ENCODE data around the gene GNG7. TPM values are rescaled to one million over a fixed set of nuclear protein-coding genes. Genes with fewer than 3 reads are reported as not detected.

Gene GNG7
- total RNA-seq, 1 experiment from 2014 or later = 9.6 TPM

DNA sequence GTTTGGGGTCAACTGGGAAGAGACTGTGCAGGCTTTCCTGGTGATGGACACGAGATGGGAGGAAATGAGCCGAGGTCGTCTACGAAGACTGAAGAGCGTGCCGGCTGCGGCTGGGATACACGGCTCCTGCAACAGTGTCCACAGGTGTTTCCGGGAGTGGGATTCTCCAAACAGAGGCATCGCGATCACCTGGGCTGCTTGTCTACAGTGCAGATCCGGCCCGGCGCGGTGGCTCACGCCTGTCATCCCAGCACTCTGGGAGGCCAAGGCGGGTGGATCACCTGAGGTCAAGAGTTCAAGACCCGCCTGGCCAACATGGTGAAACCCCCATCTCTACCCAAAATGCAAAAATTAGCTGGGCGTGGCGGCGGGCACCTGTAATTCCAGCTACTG, 48.9 kb upstream of the GNG7 start (continued):
- TF ChIP-seq, protein P1, sequence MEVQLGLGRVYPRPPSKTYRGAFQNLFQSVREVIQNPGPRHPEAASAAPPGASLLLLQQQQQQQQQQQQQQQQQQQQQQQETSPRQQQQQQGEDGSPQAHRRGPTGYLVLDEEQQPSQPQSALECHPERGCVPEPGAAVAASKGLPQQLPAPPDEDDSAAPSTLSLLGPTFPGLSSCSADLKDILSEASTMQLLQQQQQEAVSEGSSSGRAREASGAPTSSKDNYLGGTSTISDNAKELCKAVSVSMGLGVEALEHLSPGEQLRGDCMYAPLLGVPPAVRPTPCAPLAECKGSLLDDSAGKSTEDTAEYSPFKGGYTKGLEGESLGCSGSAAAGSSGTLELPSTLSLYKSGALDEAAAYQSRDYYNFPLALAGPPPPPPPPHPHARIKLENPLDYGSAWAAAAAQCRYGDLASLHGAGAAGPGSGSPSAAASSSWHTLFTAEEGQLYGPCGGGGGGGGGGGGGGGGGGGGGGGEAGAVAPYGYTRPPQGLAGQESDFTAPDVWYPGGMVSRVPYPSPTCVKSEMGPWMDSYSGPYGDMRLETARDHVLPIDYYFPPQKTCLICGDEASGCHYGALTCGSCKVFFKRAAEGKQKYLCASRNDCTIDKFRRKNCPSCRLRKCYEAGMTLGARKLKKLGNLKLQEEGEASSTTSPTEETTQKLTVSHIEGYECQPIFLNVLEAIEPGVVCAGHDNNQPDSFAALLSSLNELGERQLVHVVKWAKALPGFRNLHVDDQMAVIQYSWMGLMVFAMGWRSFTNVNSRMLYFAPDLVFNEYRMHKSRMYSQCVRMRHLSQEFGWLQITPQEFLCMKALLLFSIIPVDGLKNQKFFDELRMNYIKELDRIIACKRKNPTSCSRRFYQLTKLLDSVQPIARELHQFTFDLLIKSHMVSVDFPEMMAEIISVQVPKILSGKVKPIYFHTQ (CRISPR knock-in tag; IDR thresholded peaks at IDR 0.05) = no peak
- TF ChIP-seq CBFB (CRISPR knock-in tag; IDR thresholded peaks at IDR 0.05; ENCODE audit: low read depth) (no peak), SMAD3 (CRISPR knock-in tag; IDR thresholded peaks at IDR 0.05; ENCODE audit: borderline replicate concordance) (no peak), FOXK1 (CRISPR knock-in tag; IDR thresholded peaks at IDR 0.05) (no peak)
- TF ChIP-seq, protein P2, sequence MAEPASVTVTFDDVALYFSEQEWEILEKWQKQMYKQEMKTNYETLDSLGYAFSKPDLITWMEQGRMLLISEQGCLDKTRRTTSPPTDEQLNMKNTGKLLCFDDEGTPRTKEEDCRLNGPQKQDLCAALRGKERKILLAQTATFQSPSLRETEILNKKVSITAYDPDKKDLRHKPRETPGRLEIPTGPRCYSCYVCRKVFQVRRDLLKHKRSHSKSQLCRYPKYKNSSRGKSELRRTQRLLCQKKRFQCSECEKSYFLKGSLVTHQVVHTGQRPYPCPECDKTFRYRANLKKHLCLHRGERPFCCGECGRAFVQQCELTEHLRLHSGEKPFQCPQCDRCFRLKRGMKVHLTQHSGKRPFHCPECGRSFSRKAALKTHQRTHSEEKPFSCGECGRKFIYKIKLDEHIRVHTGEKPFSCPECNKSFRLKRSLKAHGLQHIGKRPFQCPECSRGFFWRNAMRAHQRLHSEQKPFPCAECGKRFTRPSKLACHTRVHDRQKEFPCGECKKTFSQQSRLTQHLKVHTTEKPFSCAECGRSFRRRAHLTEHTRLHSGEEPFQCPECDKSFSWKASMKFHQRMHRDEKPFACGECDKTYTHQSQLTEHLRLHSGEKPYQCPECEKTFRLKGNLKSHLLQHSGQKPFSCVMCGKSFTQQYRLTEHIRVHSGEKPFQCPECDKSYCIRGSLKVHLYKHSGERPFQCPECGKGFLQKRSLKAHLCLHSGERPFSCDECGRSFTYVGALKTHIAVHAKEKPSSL (CRISPR knock-in tag; conservative IDR thresholded peaks at IDR 0.05) = no peak
- TF ChIP-seq, protein P3, sequence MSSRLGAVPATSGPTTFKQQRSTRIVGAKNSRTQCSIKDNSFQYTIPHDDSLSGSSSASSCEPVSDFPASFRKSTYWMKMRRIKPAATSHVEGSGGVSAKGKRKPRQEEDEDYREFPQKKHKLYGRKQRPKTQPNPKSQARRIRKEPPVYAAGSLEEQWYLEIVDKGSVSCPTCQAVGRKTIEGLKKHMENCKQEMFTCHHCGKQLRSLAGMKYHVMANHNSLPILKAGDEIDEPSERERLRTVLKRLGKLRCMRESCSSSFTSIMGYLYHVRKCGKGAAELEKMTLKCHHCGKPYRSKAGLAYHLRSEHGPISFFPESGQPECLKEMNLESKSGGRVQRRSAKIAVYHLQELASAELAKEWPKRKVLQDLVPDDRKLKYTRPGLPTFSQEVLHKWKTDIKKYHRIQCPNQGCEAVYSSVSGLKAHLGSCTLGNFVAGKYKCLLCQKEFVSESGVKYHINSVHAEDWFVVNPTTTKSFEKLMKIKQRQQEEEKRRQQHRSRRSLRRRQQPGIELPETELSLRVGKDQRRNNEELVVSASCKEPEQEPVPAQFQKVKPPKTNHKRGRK (CRISPR knock-in tag; IDR thresholded peaks at IDR 0.05; ENCODE audit: borderline replicate concordance) = no peak

DNA sequence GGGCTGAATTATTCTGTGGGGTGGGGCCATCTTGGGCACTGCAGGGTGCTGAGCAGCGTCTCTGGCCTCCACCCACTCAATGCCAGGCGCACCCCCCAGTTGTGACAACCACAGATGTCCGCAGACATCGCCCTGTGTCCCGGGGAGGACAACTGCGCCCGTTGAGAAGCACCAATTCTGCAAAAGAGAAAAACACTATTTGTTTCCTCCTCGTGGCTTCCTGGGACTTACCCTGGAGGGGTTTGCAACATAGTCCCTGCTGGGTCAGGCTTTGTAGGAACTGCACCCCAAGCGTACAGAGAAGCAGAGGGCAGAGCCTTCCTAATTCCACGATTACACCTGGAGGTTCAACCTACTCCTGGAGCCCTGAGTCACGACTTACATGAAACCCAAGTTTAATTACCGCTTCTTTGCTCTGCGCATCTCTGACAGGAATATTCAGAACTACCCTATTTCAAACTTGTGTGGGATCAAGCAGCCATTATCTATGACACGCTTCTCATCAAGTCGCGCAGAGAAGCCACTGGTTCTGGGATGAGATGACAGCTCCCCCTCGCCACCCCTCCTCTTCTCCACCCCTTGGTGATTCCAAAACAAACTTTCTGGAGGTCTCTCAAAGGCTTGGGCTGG, 48.4 kb upstream of the GNG7 start:
- peaks cover 12% of the 10 kb centered on the region for H3K36me3 Mint-ChIP-seq

More for the DNA sequence above, 48.4 kb upstream of the GNG7 start:
- H3K4me3 Mint-ChIP-seq = no peak overlapping the region
- H3K9me3 Mint-ChIP-seq = no peaks in the 10 kb centered on the region
- ATAC-seq (no peak), DNase-seq (ENCODE audit: low spot score) (no peak)
- H3K27me3 Mint-ChIP-seq (ENCODE audit: low read depth) = peaks cover 9% of the 10 kb centered on the region
- TF ChIP-seq, protein P4, sequence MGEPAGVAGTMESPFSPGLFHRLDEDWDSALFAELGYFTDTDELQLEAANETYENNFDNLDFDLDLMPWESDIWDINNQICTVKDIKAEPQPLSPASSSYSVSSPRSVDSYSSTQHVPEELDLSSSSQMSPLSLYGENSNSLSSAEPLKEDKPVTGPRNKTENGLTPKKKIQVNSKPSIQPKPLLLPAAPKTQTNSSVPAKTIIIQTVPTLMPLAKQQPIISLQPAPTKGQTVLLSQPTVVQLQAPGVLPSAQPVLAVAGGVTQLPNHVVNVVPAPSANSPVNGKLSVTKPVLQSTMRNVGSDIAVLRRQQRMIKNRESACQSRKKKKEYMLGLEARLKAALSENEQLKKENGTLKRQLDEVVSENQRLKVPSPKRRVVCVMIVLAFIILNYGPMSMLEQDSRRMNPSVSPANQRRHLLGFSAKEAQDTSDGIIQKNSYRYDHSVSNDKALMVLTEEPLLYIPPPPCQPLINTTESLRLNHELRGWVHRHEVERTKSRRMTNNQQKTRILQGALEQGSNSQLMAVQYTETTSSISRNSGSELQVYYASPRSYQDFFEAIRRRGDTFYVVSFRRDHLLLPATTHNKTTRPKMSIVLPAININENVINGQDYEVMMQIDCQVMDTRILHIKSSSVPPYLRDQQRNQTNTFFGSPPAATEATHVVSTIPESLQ (CRISPR knock-in tag; IDR thresholded peaks at IDR 0.05) = no peak
- TF ChIP-seq, protein P5, sequence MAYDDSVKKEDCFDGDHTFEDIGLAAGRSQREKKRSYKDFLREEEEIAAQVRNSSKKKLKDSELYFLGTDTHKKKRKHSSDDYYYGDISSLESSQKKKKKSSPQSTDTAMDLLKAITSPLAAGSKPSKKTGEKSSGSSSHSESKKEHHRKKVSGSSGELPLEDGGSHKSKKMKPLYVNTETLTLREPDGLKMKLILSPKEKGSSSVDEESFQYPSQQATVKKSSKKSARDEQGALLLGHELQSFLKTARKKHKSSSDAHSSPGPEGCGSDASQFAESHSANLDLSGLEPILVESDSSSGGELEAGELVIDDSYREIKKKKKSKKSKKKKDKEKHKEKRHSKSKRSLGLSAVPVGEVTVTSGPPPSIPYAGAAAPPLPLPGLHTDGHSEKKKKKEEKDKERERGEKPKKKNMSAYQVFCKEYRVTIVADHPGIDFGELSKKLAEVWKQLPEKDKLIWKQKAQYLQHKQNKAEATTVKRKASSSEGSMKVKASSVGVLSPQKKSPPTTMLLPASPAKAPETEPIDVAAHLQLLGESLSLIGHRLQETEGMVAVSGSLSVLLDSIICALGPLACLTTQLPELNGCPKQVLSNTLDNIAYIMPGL (CRISPR knock-in tag; IDR thresholded peaks at IDR 0.05) = no peak
- TF ChIP-seq, protein P6, sequence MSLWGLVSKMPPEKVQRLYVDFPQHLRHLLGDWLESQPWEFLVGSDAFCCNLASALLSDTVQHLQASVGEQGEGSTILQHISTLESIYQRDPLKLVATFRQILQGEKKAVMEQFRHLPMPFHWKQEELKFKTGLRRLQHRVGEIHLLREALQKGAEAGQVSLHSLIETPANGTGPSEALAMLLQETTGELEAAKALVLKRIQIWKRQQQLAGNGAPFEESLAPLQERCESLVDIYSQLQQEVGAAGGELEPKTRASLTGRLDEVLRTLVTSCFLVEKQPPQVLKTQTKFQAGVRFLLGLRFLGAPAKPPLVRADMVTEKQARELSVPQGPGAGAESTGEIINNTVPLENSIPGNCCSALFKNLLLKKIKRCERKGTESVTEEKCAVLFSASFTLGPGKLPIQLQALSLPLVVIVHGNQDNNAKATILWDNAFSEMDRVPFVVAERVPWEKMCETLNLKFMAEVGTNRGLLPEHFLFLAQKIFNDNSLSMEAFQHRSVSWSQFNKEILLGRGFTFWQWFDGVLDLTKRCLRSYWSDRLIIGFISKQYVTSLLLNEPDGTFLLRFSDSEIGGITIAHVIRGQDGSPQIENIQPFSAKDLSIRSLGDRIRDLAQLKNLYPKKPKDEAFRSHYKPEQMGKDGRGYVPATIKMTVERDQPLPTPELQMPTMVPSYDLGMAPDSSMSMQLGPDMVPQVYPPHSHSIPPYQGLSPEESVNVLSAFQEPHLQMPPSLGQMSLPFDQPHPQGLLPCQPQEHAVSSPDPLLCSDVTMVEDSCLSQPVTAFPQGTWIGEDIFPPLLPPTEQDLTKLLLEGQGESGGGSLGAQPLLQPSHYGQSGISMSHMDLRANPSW (CRISPR knock-in tag; conservative IDR thresholded peaks at IDR 0.05; ENCODE audit: low read depth) = no peak
- TF ChIP-seq PRRX2 (CRISPR knock-in tag; IDR thresholded peaks at IDR 0.05) (no peak), OVOL2 (CRISPR knock-in tag; IDR thresholded peaks at IDR 0.05; ENCODE audit: borderline replicate concordance) (no peak), SMAD3 (CRISPR knock-in tag; IDR thresholded peaks at IDR 0.05; ENCODE audit: borderline replicate concordance) (no peak), NFYB (CRISPR knock-in tag; conservative IDR thresholded peaks at IDR 0.05; ENCODE audit: low read depth) (no peak), ETV6 (CRISPR knock-in tag; IDR thresholded peaks at IDR 0.05) (no peak), SP1 (CRISPR knock-in tag; conservative IDR thresholded peaks at IDR 0.05) (no peak), RELA (CRISPR knock-in tag; IDR thresholded peaks at IDR 0.05; ENCODE audit: borderline replicate concordance) (no peak), NFE2L1 (CRISPR knock-in tag; IDR thresholded peaks at IDR 0.05) (no peak), ELF4 (CRISPR knock-in tag; IDR thresholded peaks at IDR 0.05; ENCODE audit: low read depth) (no peak)
- TF ChIP-seq, protein P7, sequence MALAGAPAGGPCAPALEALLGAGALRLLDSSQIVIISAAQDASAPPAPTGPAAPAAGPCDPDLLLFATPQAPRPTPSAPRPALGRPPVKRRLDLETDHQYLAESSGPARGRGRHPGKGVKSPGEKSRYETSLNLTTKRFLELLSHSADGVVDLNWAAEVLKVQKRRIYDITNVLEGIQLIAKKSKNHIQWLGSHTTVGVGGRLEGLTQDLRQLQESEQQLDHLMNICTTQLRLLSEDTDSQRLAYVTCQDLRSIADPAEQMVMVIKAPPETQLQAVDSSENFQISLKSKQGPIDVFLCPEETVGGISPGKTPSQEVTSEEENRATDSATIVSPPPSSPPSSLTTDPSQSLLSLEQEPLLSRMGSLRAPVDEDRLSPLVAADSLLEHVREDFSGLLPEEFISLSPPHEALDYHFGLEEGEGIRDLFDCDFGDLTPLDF (CRISPR knock-in tag; IDR thresholded peaks at IDR 0.05) = no peak
- TF ChIP-seq, protein P8, sequence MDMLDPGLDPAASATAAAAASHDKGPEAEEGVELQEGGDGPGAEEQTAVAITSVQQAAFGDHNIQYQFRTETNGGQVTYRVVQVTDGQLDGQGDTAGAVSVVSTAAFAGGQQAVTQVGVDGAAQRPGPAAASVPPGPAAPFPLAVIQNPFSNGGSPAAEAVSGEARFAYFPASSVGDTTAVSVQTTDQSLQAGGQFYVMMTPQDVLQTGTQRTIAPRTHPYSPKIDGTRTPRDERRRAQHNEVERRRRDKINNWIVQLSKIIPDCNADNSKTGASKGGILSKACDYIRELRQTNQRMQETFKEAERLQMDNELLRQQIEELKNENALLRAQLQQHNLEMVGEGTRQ (CRISPR knock-in tag; IDR thresholded peaks at IDR 0.05) = no peak
- CTCF ChIA-PET = interaction anchor here (5.7 kb wide), 1 partner anchor 102 kb away, joined by 76 read pairs; no protein-coding TSS in a partner anchor
- no peaks in the 10 kb centered on the region for H3K4me1 Mint-ChIP-seq
- POLR2A ChIA-PET = no interaction called here
- H3K27ac Mint-ChIP-seq = no peak overlapping the region

Measured in WTC11 (cell line).